Measurements from ENCODE around the gene RGS7.
A peak's percentile ranks its signal among the peaks of the same experiment; 100 is the strongest.
"Not testable (repeated sequence)": the region's sequence is repeated elsewhere in the genome, so short reads cannot be mapped to it uniquely, and the experiment has no call there.

RGS7 gene

DNA sequence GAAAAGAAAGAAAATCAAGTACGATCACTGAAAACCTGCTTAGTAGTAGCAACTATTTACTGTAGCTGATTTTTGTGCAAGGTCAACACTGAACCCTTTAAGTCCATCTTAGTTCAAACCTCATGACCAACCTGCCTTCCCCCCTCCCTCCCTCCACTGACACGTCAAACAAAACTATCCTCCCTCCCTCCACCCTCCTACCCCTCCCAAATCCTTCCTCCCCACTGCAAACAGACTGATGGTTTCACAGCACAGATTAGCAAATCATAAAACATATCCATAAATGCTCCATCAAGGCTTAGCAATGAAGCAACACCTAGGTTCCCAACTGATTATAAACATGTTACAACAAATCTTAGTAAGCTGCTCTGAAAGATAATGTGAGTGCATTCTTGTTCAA is 580.8 kb downstream of the RGS7 start:
- no peak for TF ChIP-seq CTCF (IDR thresholded peaks at IDR 0.05; ENCODE audit: low read length, missing control alignments)
- no peak overlapping the region for H3K4me3 ChIP-seq (replicated peaks; ENCODE audit: low read depth, low read length)
- no peak for DNase-seq (ENCODE audit: low read depth)

- no peak for DNase-seq (ENCODE audit: low read depth)
- TF ChIP-seq CTCF (IDR thresholded peaks at IDR 0.05; ENCODE audit: low read length, missing control alignments), result no peak
- no peak overlapping the region for H3K4me3 ChIP-seq (replicated peaks; ENCODE audit: low read depth, low read length)
Observed at GRCh38 chr1:240772131-240772530, 584.9 kb downstream of the RGS7 start.

DNA sequence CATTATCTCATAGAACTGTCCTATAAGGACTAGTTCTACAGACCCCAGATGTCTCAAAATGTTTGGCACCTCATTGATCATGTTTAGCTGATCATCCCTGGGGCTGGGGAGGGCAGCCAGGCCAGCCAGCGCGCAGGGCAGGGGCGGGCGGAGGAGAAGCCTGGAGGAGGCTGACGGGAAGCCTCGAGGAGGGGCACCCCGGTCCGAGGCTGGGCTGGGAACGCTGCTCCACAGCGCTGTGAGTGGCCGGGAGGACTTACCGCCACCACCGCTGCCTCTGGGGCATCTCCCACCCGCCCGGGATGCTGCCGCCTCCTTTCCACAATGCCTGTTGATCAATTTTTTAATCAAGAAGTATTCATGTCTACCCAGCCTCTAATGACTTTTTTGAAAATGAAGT is 585.6 kb downstream of the RGS7 start:
- DNase-seq (ENCODE audit: low read depth), result no peak
- no peak overlapping the region for H3K4me3 ChIP-seq (replicated peaks; ENCODE audit: low read depth, low read length)
- no peak for TF ChIP-seq CTCF (IDR thresholded peaks at IDR 0.05; ENCODE audit: low read length, missing control alignments)

DNA sequence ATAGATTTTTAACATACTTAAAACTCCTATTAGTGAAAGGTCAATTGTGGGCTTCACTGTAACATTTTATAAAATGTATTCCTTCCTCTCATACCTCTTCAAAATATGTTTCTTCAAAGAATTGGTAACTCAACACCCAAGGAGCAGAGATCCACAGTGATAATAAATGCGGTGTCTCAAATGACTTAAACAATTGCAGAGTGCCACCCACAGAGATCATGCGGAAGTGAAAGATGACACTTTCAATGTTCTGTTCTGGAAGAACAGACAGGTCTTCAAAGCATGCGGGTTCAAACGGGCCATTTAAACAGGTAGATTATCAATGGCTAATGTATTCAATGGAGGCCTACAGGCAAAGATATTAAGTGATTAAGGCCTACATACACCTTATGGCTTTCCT is 588.0 kb downstream of the RGS7 start:
- no peak overlapping the region for H3K4me3 ChIP-seq (replicated peaks; ENCODE audit: low read depth, low read length)
- DNase-seq (ENCODE audit: low read depth), result no peak
- TF ChIP-seq CTCF (IDR thresholded peaks at IDR 0.05; ENCODE audit: low read length, missing control alignments), result no peak

DNA sequence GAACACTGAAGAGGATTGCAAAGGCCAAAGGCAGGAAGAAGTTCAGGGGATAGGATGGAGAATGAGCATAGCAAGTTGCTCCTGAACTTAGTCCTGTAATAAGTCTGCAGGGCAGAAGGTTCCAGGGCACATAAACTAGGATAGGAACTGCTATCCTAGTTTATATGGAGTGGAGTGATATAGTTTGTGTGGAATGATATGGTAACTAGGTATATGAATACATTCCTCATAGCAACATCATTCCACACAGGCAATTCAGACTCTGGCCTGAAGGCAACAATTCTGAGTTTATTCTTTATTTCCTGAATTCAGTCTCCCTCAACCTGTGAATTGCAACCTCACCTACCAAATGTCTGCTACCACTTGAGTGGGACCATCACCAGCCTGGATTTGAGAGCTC is 590.2 kb downstream of the RGS7 start:
- no peak for TF ChIP-seq CTCF (IDR thresholded peaks at IDR 0.05; ENCODE audit: low read length, missing control alignments)
- peak; percentile 11 for DNase-seq (ENCODE audit: low read depth)

GRCh38 chr1:240765732-240766363 is 591.2 kb downstream of the RGS7 start:
- no peak overlapping the region for H3K4me3 ChIP-seq (replicated peaks; ENCODE audit: low read depth, low read length)
- no peak for TF ChIP-seq CTCF (IDR thresholded peaks at IDR 0.05; ENCODE audit: low read length, missing control alignments)
- peak; percentile 47 for DNase-seq (ENCODE audit: low read depth)

More for the DNA sequence above, 590.2 kb downstream of the RGS7 start:
- H3K4me3 ChIP-seq (replicated peaks; ENCODE audit: low read depth, low read length), result no peak overlapping the region

DNA sequence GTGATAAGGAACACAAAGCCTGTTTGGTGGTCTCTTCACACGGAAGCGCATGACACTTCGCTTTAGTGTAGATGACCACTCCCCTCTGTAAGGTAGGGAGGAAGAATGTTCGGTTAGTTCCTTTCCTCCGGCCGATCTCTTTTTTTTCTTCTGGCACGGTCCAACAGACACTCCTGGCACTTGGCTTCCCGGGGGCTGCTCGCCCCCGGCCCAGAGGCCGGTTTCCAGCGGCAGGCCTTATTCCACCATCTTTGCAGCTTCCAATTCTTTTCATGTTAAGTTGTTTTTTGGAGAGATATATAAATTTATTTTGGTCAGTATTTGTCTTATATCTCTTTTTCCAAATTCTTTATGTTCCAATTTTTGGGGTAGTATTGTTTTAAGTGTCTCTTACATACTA is 593.2 kb downstream of the RGS7 start:
- no peak overlapping the region for H3K4me3 ChIP-seq (replicated peaks; ENCODE audit: low read depth, low read length)
- no peak for TF ChIP-seq CTCF (IDR thresholded peaks at IDR 0.05; ENCODE audit: low read length, missing control alignments)
- DNase-seq (ENCODE audit: low read depth), result no peak

DNA sequence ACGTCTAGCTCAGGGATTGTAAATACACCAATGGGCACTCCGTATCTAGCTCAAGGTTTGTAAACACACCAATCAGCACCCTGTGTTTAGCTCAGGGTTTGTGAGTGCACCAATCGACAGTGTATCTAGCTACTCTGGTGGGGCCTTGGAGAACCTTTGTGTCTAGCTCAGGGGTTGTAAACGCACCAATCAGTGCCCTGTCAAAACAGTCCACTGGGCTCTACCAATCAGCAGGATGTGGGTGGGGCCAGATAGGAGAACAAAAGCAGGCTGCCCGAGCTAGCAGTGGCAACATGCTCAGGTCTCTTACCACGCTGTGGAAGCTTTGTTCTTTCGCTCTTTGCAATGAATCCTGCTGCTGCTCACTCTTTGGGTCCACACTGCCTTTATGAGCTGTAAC is 593.9 kb downstream of the RGS7 start:
- not testable (repeated sequence) for DNase-seq (ENCODE audit: low read depth); H3K4me3 ChIP-seq (replicated peaks; ENCODE audit: low read depth, low read length)

DNA sequence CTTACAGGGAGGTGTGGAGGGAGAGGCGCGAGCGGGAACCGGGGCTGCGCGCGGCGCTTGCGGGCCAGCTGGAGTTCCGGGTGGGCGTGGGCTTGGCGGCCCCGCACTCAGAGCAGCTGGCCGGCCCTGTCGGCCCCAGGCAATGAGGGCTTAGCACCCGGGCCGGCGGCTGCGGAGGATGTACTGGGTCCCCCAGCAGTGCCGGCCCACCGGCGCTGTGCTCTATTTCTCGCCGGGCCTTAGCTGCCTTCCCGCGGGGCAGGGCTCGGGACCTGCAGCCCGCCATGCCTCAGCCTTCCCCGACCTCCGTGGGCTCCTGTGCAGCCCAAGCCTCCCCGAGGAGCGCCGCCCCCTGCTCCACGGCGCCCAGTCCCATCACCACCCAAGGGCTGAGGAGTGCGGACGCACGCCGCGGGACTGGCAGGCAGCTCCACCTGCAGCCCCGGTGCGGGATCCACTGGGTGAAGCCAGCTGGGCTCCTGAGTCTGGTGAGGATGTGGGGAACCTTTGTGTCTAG is 594.5 kb downstream of the RGS7 start:
- DNase-seq (ENCODE audit: low read depth); H3K4me3 ChIP-seq (replicated peaks; ENCODE audit: low read depth, low read length): not testable (repeated sequence)

DNA sequence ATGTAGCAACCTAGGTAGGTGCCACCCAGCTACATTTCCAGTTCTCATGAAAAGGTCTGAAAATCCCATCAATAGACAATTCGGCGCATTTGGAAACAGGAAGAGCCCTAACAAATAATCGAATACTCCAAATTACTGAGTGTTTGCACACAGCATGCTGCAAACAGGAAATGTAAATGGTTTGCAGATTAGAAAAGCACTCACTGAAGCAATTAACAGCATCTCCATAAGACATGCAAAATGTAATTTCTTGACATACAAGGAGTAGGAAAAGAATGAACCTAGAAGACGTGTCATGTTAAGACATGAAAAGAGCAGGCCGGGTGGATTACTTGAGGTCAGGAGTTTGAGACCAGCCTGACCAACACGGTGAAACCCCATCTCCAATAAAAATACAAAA is 598.2 kb downstream of the RGS7 start:
- H3K4me3 ChIP-seq (replicated peaks; ENCODE audit: low read depth, low read length); DNase-seq (ENCODE audit: low read depth): not testable (repeated sequence)

Measured in fibroblast of pulmonary artery (primary cell).